Neural cell (in vitro differentiated cells): ENCODE results near the gene PHACTR1. TPM values are rescaled to one million over a fixed set of nuclear protein-coding genes. Genes with fewer than 3 reads are reported as not detected.

Experiments
- H2AFZ ChIP-seq: fragments of 200-600, 300-800 bp; sonication (generic), shearing (Covaris generic); 2 replicates; pipeline ENCODE4 v1.6.0; 2014; ENCODE audit warnings: low read depth, mild to moderate bottlenecking, antibody characterized with exemption, low read length, moderate library complexity
- H3F3A ChIP-seq: fragments of 200-600 bp; shearing (Covaris generic); 2 replicates; pipeline ENCODE4 v1.6.1; 2016; ENCODE audit warnings: mild to moderate bottlenecking, moderate library complexity, mixed read lengths, antibody characterized with exemption, low read length; ENCODE audit not compliant: insufficient read depth, poor library complexity, severe bottlenecking
- H3K27ac ChIP-seq: fragments of 200-600, 300-800 bp; sonication (generic), shearing (Covaris generic); 2 replicates; pipeline ENCODE4 v1.5.1; 2014; ENCODE audit warnings: mild to moderate bottlenecking, low read length, moderate library complexity
- H3K27me3 ChIP-seq: fragments of 300-800, 200-600 bp; sonication (generic), shearing (Covaris generic); 2 replicates; pipeline ENCODE4 v1.6.0; 2014; ENCODE audit warnings: mild to moderate bottlenecking, low read depth, low read length, moderate library complexity; ENCODE audit not compliant: insufficient read depth
- H3K36me3 ChIP-seq: fragments of 300-800, 200-600 bp; sonication (generic), shearing (Covaris generic); 2 replicates; pipeline ENCODE4 v1.5.1; 2014; ENCODE audit warnings: mild to moderate bottlenecking, antibody characterized with exemption, low read length, moderate library complexity; ENCODE audit not compliant: insufficient read depth
- H3K4me2 ChIP-seq: fragments of 300-800, 200-600 bp; sonication (generic), shearing (Covaris generic); 2 replicates; pipeline ENCODE4 v1.6.0; 2014; ENCODE audit warnings: mild to moderate bottlenecking, low read length
- H3K4me3 ChIP-seq: fragments of 300-800, 200-600 bp; sonication (generic), shearing (Covaris generic); 2 replicates; pipeline ENCODE4 v1.5.1; 2014; ENCODE audit warnings: mild to moderate bottlenecking, low read length, moderate library complexity
- H3K79me2 ChIP-seq: fragments of 200-600 bp; shearing (Covaris generic); replicated peaks from 2 replicates; pipeline ENCODE4 v1.6.0; 2014; ENCODE audit warnings: mild to moderate bottlenecking, low read length, moderate library complexity; ENCODE audit not compliant: insufficient read depth
- H3K9ac ChIP-seq: fragments of 300-800, 200-600 bp; sonication (generic), shearing (Covaris generic); 2 replicates; pipeline ENCODE4 v1.6.1; 2016; ENCODE audit warnings: mild to moderate bottlenecking, low read length, mixed read lengths
- H3K9me2 ChIP-seq: fragments of 200-600 bp; shearing (Covaris generic); 2 replicates; pipeline ENCODE4 v1.6.1; 2016; ENCODE audit warnings: mild to moderate bottlenecking, low read length, mixed read lengths; ENCODE audit not compliant: insufficient read depth
- H3K9me3 ChIP-seq: fragments of 200-600, 300-800 bp; sonication (generic), shearing (Covaris generic); 2 replicates; pipeline ENCODE4 v1.6.1; 2016; ENCODE audit warnings: mild to moderate bottlenecking, mixed run types, low read length, moderate library complexity, mixed read lengths
- H4K20me1 ChIP-seq: fragments of 200-600 bp; shearing (Covaris generic); 2 replicates; pipeline ENCODE4 v1.6.1; 2016; ENCODE audit warnings: mild to moderate bottlenecking, mixed run types; ENCODE audit not compliant: insufficient read depth
- EP300 ChIP-seq: fragments of 450-650 bp; conservative IDR thresholded peaks from 2 replicates; pipeline ENCODE4 v1.6.1; 2014; ENCODE audit warnings: antibody characterized with exemption, mild to moderate bottlenecking, moderate library complexity; ENCODE audit not compliant: poor library complexity, severe bottlenecking
- EZH2 ChIP-seq: fragments of 200-600, 300-800 bp; shearing (Covaris generic), sonication (generic); IDR thresholded peaks from 2 replicates; pipeline ENCODE4 v1.6.1; 2014; ENCODE audit warnings: antibody characterized with exemption, low read length, borderline replicate concordance, mild to moderate bottlenecking; ENCODE audit not compliant: insufficient read depth, poor library complexity, severe bottlenecking
- POLR2AphosphoS5 ChIP-seq: IDR thresholded peaks from 2 replicates; pipeline ENCODE4 v1.6.1; 2012
- RAD21 ChIP-seq: fragments of 450-650 bp; conservative IDR thresholded peaks from 2 replicates; pipeline ENCODE4 v1.6.1; 2014; ENCODE audit warnings: antibody characterized with exemption, mild to moderate bottlenecking, moderate library complexity
- SMC3 ChIP-seq: fragments of 450-650 bp; conservative IDR thresholded peaks from 2 replicates; pipeline ENCODE4 v1.6.1; 2014; ENCODE audit warnings: antibody characterized with exemption, mild to moderate bottlenecking, moderate library complexity; ENCODE audit not compliant: poor library complexity
- TAF1 ChIP-seq: IDR thresholded peaks from 2 replicates; pipeline ENCODE4 v1.6.1; 2012; ENCODE audit warnings: low read depth
- polyA plus RNA-seq: library from polyadenylated mRNA; depleted of rRNA; stranded (reverse); fragments of >200 nt; gene quantifications from 2 replicates; pipeline ENCODE4 v1.2.3, GENCODE V29; 2014
- TF ChIP-seq, protein P1 (sequence below): fragments of 450-650 bp; IDR thresholded peaks from 2 replicates; pipeline ENCODE4 v1.5.1; 2014; ENCODE audit warnings: antibody characterized with exemption, mild to moderate bottlenecking, moderate library complexity; ENCODE audit not compliant: poor library complexity, severe bottlenecking
- TF ChIP-seq, protein P2 (sequence below): IDR thresholded peaks from 2 replicates; pipeline ENCODE4 v1.6.1; 2012; ENCODE audit warnings: borderline replicate concordance

PHACTR1 gene
- polyA plus RNA-seq, 1 donor from 2014 or later, result 7.8 TPM

DNA sequence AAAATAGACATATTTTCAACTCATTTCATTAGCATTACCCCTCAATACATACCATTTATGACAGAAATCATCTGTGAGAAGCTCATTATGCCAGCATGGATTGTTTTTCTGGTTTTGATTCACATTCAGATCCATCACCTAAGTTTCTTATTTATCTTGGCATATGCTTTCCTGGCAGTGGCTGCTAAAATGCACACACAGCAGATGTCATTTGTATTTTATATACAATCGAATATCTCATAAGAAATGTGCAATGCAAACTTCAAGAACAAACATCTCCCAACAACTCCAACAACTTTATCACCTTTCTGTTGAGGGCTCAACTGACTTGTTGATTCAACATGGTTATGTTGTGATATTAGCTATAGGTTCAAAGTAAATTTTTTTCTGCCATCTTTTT, 208.3 kb downstream of the PHACTR1 start:
- H3K79me2 ChIP-seq, result no peaks in the 10 kb centered on the region
- no peak overlapping the region for H3K4me2 ChIP-seq
- no peak overlapping the region for H3K9ac ChIP-seq
- H3K9me3 ChIP-seq, result no peaks in the 10 kb centered on the region
- no peaks in the 10 kb centered on the region for H3K9me2 ChIP-seq
- no peak for TF ChIP-seq POLR2AphosphoS5
- TF ChIP-seq EP300, result no peak
- TF ChIP-seq, protein P1, sequence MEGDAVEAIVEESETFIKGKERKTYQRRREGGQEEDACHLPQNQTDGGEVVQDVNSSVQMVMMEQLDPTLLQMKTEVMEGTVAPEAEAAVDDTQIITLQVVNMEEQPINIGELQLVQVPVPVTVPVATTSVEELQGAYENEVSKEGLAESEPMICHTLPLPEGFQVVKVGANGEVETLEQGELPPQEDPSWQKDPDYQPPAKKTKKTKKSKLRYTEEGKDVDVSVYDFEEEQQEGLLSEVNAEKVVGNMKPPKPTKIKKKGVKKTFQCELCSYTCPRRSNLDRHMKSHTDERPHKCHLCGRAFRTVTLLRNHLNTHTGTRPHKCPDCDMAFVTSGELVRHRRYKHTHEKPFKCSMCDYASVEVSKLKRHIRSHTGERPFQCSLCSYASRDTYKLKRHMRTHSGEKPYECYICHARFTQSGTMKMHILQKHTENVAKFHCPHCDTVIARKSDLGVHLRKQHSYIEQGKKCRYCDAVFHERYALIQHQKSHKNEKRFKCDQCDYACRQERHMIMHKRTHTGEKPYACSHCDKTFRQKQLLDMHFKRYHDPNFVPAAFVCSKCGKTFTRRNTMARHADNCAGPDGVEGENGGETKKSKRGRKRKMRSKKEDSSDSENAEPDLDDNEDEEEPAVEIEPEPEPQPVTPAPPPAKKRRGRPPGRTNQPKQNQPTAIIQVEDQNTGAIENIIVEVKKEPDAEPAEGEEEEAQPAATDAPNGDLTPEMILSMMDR, result no peak
- TF ChIP-seq, protein P2, sequence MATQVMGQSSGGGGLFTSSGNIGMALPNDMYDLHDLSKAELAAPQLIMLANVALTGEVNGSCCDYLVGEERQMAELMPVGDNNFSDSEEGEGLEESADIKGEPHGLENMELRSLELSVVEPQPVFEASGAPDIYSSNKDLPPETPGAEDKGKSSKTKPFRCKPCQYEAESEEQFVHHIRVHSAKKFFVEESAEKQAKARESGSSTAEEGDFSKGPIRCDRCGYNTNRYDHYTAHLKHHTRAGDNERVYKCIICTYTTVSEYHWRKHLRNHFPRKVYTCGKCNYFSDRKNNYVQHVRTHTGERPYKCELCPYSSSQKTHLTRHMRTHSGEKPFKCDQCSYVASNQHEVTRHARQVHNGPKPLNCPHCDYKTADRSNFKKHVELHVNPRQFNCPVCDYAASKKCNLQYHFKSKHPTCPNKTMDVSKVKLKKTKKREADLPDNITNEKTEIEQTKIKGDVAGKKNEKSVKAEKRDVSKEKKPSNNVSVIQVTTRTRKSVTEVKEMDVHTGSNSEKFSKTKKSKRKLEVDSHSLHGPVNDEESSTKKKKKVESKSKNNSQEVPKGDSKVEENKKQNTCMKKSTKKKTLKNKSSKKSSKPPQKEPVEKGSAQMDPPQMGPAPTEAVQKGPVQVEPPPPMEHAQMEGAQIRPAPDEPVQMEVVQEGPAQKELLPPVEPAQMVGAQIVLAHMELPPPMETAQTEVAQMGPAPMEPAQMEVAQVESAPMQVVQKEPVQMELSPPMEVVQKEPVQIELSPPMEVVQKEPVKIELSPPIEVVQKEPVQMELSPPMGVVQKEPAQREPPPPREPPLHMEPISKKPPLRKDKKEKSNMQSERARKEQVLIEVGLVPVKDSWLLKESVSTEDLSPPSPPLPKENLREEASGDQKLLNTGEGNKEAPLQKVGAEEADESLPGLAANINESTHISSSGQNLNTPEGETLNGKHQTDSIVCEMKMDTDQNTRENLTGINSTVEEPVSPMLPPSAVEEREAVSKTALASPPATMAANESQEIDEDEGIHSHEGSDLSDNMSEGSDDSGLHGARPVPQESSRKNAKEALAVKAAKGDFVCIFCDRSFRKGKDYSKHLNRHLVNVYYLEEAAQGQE, result no peak
- no peak for TF ChIP-seq SMC3
- no peak for TF ChIP-seq EZH2
- TF ChIP-seq TAF1, result no peak
- TF ChIP-seq RAD21, result no peak
- no peak overlapping the region for H3K4me3 ChIP-seq
- H3F3A ChIP-seq, result no peaks in the 10 kb centered on the region
- H3K36me3 ChIP-seq, result no peaks in the 10 kb centered on the region
- H3K27me3 ChIP-seq, result no peaks in the 10 kb centered on the region
- no peak overlapping the region for H2AFZ ChIP-seq
- H4K20me1 ChIP-seq, result no peaks in the 10 kb centered on the region
- H3K27ac ChIP-seq, result no peak overlapping the region

DNA sequence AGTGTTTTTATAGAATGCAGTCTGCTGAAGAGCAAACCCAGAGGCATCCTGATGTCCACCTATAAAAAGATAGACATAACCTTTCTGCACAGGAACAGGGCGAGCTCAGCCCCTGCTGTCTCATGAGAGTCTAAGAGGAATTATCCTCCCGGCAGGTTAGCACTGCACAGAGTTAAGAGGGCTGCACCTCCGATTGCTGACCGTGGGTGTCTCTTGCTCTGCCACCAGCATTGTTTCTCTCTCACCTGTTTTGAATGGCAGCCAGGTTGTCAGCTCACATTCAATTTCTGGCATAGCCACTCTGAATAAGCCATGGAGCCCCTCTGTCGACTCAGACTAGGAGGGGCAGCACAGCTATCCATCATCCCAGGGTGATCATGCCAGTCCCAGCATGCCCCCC, 211.2 kb downstream of the PHACTR1 start:
- no peak overlapping the region for H3K9ac ChIP-seq
- H3K9me3 ChIP-seq, result no peaks in the 10 kb centered on the region
- TF ChIP-seq, protein P1, result no peak
- TF ChIP-seq TAF1 (no peak), POLR2AphosphoS5 (no peak), EZH2 (no peak)
- TF ChIP-seq, protein P2, result no peak
- H3K27me3 ChIP-seq, result no peaks in the 10 kb centered on the region
- H3K27ac ChIP-seq, result no peak overlapping the region
- no peak overlapping the region for H3K4me2 ChIP-seq
- no peak overlapping the region for H2AFZ ChIP-seq
- no peaks in the 10 kb centered on the region for H3F3A ChIP-seq
- no peaks in the 10 kb centered on the region for H3K36me3 ChIP-seq
- H4K20me1 ChIP-seq, result no peaks in the 10 kb centered on the region
- H3K9me2 ChIP-seq, result no peaks in the 10 kb centered on the region
- no peak overlapping the region for H3K4me3 ChIP-seq
- H3K79me2 ChIP-seq, result no peaks in the 10 kb centered on the region
